Omental fat pad (tissue), 4 donors: ENCODE results near the gene MCOLN3. TPM values are rescaled to one million over a fixed set of nuclear protein-coding genes. Genes with fewer than 3 reads are reported as not detected.

Experiments used
- ATAC-seq: fragments of 150-250 bp; one replicate; pipeline ENCODE4 v1.9.1; 2016; ENCODE audit warnings: mild to moderate bottlenecking, moderate library complexity; ENCODE audit not compliant: low FRiP score
- DNase-seq: peaks from one replicate; pipeline ENCODE4 v3.0.0-alpha.2; 2019; ENCODE audit warnings: low spot score
- total RNA-seq, 4 donors: library from RNA; depleted of rRNA; stranded (reverse); fragments of >200 nt; gene quantifications; one replicate each; pipeline ENCODE4 v1.1.0, GENCODE V29; 2016
- TF ChIP-seq, protein P1 (sequence below), 3 donors: fragments of 450-650 bp; IDR thresholded peaks; one replicate each; pipeline ENCODE4 v1.5.1; 2016 to 2017; ENCODE audit warnings: antibody characterized with exemption in 3 of 3, mild to moderate bottlenecking in 3 of 3, moderate library complexity in 2 of 3

MCOLN3 gene
- total RNA-seq, 4 donors from 2014 or later, result 4.9 to 29.2 (median 6.5) TPM

GRCh38 chr1:85087659-85088407, 39.5 kb upstream of the MCOLN3 start:
- DNase-seq (no peak), ATAC-seq (no peak)
- TF ChIP-seq, protein P1, sequence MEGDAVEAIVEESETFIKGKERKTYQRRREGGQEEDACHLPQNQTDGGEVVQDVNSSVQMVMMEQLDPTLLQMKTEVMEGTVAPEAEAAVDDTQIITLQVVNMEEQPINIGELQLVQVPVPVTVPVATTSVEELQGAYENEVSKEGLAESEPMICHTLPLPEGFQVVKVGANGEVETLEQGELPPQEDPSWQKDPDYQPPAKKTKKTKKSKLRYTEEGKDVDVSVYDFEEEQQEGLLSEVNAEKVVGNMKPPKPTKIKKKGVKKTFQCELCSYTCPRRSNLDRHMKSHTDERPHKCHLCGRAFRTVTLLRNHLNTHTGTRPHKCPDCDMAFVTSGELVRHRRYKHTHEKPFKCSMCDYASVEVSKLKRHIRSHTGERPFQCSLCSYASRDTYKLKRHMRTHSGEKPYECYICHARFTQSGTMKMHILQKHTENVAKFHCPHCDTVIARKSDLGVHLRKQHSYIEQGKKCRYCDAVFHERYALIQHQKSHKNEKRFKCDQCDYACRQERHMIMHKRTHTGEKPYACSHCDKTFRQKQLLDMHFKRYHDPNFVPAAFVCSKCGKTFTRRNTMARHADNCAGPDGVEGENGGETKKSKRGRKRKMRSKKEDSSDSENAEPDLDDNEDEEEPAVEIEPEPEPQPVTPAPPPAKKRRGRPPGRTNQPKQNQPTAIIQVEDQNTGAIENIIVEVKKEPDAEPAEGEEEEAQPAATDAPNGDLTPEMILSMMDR (IDR thresholded peaks at IDR 0.05), result no peak

DNA sequence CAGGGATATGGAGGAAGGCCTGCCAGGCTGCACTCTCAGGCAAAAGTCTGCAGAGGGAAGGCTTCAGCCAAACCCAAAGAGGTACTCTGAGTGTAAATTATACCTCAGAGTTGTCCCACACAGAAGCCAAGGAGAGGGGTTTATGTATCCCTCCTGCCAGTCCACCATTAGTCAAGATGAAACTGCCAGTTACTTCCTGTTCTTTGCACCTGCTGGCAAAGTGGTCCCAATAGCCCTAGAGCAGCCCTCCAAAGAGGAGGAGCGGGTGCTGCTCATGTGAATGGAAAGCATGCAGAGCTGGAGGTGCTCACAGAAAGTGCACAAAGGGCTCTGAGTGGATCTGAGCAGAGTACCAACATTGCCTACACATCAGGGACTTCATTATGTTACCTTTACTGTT, 37.1 kb upstream of the MCOLN3 start:
- TF ChIP-seq, protein P1 (IDR thresholded peaks at IDR 0.05), result no peak
- no peak for ATAC-seq
- DNase-seq, result no peak

DNA sequence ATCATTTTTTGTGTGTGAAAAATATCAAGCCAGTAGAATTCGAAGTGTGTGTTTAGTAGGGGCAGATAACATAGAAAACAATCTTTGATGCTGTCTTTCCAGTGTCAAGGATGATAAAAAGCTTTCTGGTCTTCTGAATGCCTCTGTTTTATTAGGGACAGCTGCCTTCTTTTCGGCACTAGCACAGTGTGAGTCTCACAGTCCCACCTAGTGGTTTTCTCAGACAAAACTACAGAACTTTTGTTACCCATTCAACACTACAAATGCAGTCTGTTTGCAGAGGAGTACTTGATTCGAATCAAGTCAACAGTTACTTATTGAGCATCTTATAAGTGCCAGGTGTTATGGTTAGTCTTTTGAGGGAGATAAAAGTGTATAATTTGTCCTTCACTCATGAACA, 30.6 kb upstream of the MCOLN3 start:
- DNase-seq, result no peak
- TF ChIP-seq, protein P1 (IDR thresholded peaks at IDR 0.05), result no peak
- no peak for ATAC-seq

DNA sequence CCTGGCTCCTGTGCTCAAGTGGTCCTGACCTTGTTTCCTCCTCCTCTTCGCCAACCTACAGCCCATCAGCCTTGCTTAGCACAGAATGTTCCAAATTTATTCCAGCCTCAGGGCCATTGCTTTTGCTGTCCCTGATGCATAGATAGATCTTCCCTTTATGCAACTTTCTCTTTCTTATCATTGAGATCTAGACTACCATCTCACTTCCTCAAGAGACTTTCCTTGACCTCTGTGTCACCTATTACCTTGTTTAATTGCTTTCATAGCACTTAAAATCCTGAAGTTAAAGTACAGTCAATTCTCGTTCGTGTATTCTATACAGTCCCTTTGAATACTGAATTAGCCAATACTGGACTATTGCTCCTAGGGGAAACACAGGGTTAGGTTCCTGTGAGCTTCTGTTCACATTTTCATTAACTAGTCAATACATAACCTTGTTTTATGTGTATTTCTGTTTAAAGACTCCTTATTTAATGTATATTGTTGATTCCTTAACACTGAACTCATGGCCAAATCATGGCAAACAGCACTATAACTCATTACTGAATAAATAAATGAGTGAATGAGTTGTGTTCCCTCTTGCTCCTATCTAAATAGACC, 26.2 kb upstream of the MCOLN3 start:
- no peak for ATAC-seq
- TF ChIP-seq, protein P1 (IDR thresholded peaks at IDR 0.05), result no peak
- no peak for DNase-seq

- no peak for DNase-seq
- TF ChIP-seq, protein P1 (IDR thresholded peaks at IDR 0.05), result no peak
- ATAC-seq, result no peak
These were observed 22.7 kb upstream of the MCOLN3 start for GRCh38 chr1:85070972-85071492.

- TF ChIP-seq, protein P1 (IDR thresholded peaks at IDR 0.05), result no peak
- ATAC-seq (no peak), DNase-seq (no peak)
These were observed 20.5 kb upstream of the MCOLN3 start for GRCh38 chr1:85068846-85069245.

- DNase-seq (no peak), ATAC-seq (no peak)
- TF ChIP-seq, protein P1 (IDR thresholded peaks at IDR 0.05), result no peak
These were observed 17.2 kb upstream of the MCOLN3 start for GRCh38 chr1:85065550-85065949.
